Adrenal gland (tissue), 5 donors: ENCODE results near the gene WDR6.

Source experiments
- POLR2A ChIP-seq, 2 donors: fragments of 450-650 bp; IDR thresholded peaks; one replicate each; pipeline ENCODE4 v1.6.1; 2017; ENCODE audit warnings: antibody characterized with exemption in 2 of 2, mild to moderate bottlenecking in 2 of 2, moderate library complexity in 1 of 2
- TF ChIP-seq, protein P1 (sequence below), 6 experiments: fragments of 450-650 bp in 4 of 6; fragments of 200-600 bp in 2 of 6; sonication (generic) in 1 of 6; IDR thresholded peaks; 1 replicate in 5 of 6; 2 replicates in 1 of 6; pipeline versions ENCODE4 v1.5.1 to v1.8.0; 2016 to 2021; ENCODE audit warnings: antibody characterized with exemption in 6 of 6, mild to moderate bottlenecking in 2 of 6, moderate library complexity in 1 of 6
- donor health status: DM: no; HTN: no; CAD: no.

GRCh38 chr3:49013113-49013737 lies 6.0 kb downstream of the WDR6 start:
- TF ChIP-seq, protein P1, sequence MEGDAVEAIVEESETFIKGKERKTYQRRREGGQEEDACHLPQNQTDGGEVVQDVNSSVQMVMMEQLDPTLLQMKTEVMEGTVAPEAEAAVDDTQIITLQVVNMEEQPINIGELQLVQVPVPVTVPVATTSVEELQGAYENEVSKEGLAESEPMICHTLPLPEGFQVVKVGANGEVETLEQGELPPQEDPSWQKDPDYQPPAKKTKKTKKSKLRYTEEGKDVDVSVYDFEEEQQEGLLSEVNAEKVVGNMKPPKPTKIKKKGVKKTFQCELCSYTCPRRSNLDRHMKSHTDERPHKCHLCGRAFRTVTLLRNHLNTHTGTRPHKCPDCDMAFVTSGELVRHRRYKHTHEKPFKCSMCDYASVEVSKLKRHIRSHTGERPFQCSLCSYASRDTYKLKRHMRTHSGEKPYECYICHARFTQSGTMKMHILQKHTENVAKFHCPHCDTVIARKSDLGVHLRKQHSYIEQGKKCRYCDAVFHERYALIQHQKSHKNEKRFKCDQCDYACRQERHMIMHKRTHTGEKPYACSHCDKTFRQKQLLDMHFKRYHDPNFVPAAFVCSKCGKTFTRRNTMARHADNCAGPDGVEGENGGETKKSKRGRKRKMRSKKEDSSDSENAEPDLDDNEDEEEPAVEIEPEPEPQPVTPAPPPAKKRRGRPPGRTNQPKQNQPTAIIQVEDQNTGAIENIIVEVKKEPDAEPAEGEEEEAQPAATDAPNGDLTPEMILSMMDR (IDR thresholded peaks at IDR 0.05): no peak
- no peak for TF ChIP-seq POLR2A (IDR thresholded peaks at IDR 0.05)
